ENCODE measurements around the gene KCNJ6. TPM values are rescaled to one million over a fixed set of nuclear protein-coding genes. Genes with fewer than 3 reads are reported as not detected.

The KCNJ6 gene
- total RNA-seq, 1 experiment from 2014 or later: not detected

DNA sequence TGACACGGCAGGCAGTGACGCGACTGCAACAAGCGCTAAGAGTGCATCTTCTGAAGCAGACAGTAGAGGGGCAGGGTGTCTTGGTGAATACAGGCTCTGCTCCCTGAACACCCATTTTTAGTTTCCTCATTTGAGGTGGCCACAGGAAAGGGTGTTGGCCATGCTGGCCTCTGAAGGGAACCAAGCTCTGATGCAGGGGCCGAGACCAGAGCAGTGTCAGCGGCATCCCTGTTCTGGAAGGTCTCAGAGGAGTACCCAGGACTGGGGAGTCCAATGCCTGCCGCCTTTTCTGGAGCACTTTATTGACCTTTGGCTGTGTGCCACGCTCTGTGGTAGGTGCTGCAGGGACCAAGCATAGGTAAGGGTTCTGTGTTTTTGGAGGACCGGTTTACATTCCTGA is 100.4 kb downstream of the KCNJ6 start:
- CTCF ChIA-PET: no interaction called here
- intact Hi-C loops (cut with micrococcal nuclease; ENCODE audit: unreplicated experiment) (no loop called here), in situ Hi-C loops (cut with HindIII; ENCODE audit: low pct_unique_long_range_greater_than_20kb, low sequenced_read_pairs) (no loop called here)
- no peak for DNase-seq (ENCODE audit: low read depth, low spot score)
- BruUV-seq (replicated peaks): no TSS peak
- TF ChIP-seq REST (IDR thresholded peaks at IDR 0.05; ENCODE audit: insufficient read depth in 1 of 2, low read depth in 2 of 2, low read length in 1 of 2) (no peak), SIN3A (IDR thresholded peaks at IDR 0.05; ENCODE audit: borderline replicate concordance, insufficient read depth, low read depth, low read length) (no peak), CTCF (IDR thresholded peaks at IDR 0.05) (no peak), POLR2AphosphoS5 (IDR thresholded peaks at IDR 0.05; ENCODE audit: low read depth, low read length) (no peak), TCF7L2 (IDR thresholded peaks at IDR 0.05; ENCODE audit: low read depth, low read length) (no peak)
- H3K27ac ChIP-seq (ENCODE audit: low read length): no peak overlapping the region
- no peaks in the 10 kb centered on the region for H3K9me3 ChIP-seq (ENCODE audit: control insufficient read depth, insufficient read depth, low read depth, low read length)
- no peaks in the 10 kb centered on the region for H3K36me3 ChIP-seq (ENCODE audit: control insufficient read depth, insufficient read depth, low read length)
- POLR2A ChIA-PET: no interaction called here
- peaks cover 2% of the 10 kb centered on the region for H3K27me3 ChIP-seq (ENCODE audit: control insufficient read depth, insufficient read depth, low read length)
- no peaks in the 10 kb centered on the region for H3K4me1 ChIP-seq (ENCODE audit: control insufficient read depth, insufficient read depth, low read length)
- no peak overlapping the region for H3K4me3 ChIP-seq (ENCODE audit: low read depth in 2 of 2, low read length in 2 of 2)
- ATAC-seq: no peak

- Histone ChIP-seq H3K4me3 (ENCODE audit: low read depth in 2 of 2, low read length in 2 of 2) (no peak overlapping the region), H3K36me3 (ENCODE audit: control insufficient read depth, insufficient read depth, low read length) (no peaks in the 10 kb centered on the region), H3K27me3 (ENCODE audit: control insufficient read depth, insufficient read depth, low read length) (no peaks in the 10 kb centered on the region; the same call in 1 of the 2 replicates), H3K27ac (ENCODE audit: low read length) (no peak overlapping the region), H3K9me3 (ENCODE audit: control insufficient read depth, insufficient read depth, low read depth, low read length) (no peaks in the 10 kb centered on the region), H3K4me1 (ENCODE audit: control insufficient read depth, insufficient read depth, low read length) (no peaks in the 10 kb centered on the region)
- ATAC-seq (no peak), DNase-seq (ENCODE audit: low read depth, low spot score) (no peak)
- intact Hi-C loops (cut with micrococcal nuclease; ENCODE audit: unreplicated experiment): no loop called here
- ChIA-PET POLR2A (no interaction called here), CTCF (interaction anchor here (0.5 kb wide), 1 partner anchor 311 kb away, joined by 5 read pairs; no protein-coding TSS in a partner anchor)
- in situ Hi-C loops (cut with HindIII; ENCODE audit: low pct_unique_long_range_greater_than_20kb, low sequenced_read_pairs): no loop called here
- no TSS peak for BruUV-seq (replicated peaks)
- TF ChIP-seq POLR2AphosphoS5 (IDR thresholded peaks at IDR 0.05; ENCODE audit: low read depth, low read length) (no peak), CTCF (IDR thresholded peaks at IDR 0.05) (no peak), SIN3A (IDR thresholded peaks at IDR 0.05; ENCODE audit: borderline replicate concordance, insufficient read depth, low read depth, low read length) (no peak), TCF7L2 (IDR thresholded peaks at IDR 0.05; ENCODE audit: low read depth, low read length) (no peak), REST (IDR thresholded peaks at IDR 0.05; ENCODE audit: insufficient read depth in 1 of 2, low read depth in 2 of 2, low read length in 1 of 2) (no peak)
Measured at GRCh38 chr21:37811711-37812110, 104.5 kb downstream of the KCNJ6 start.
